Measurements from ENCODE around the gene TTC13.

The TTC13 gene

DNA sequence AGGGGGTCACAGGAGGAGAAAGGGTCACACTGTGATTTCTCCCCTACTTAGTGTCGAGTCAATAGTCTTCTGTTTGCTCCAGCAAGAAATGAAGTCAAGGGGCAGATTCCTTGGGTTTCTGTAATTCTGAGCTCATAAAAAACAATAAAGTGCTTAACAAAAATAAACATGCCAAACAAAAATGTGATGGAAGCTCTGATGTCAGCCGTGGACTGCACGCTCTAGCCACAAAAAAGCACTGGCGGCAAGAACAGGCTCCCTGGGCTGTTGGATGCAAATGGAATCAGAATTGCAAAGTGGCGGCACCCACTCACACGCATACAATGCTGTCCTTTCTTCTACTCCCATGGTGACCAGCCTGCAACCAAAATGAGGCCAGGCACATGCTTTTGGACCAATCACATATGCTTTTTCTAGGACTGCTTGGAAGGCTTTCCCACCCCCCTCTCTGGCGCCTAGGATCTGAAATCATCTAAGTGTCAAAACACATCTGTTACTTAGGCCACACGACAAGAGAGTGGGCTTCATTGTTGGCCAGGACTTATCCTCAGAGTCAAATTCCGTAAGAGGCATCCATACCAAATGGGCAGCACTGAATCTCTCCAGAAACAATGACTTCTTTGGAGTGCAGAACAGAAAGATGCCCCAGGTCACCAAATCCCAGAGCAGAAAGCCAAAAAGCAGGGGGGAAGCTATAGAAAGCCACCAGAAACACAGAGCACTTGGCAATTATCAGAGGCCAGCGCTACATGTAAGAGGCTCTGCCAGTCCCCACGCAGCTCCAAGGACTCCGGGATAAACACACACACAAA lies 119.5 kb downstream of the TTC13 start:
- no peak for DNase-seq (ENCODE audit: extremely low spot score)
- CTCF ChIA-PET: interaction anchor here (1.4 kb wide), 1 partner anchor 11 kb away, joined by 4 read pairs; no protein-coding TSS in a partner anchor
- no peak for TF ChIP-seq CTCF (IDR thresholded peaks at IDR 0.05; ENCODE audit: control extremely low read depth, extremely low read depth, low read depth, missing control alignments)
- POLR2A ChIA-PET: no interaction called here

DNA sequence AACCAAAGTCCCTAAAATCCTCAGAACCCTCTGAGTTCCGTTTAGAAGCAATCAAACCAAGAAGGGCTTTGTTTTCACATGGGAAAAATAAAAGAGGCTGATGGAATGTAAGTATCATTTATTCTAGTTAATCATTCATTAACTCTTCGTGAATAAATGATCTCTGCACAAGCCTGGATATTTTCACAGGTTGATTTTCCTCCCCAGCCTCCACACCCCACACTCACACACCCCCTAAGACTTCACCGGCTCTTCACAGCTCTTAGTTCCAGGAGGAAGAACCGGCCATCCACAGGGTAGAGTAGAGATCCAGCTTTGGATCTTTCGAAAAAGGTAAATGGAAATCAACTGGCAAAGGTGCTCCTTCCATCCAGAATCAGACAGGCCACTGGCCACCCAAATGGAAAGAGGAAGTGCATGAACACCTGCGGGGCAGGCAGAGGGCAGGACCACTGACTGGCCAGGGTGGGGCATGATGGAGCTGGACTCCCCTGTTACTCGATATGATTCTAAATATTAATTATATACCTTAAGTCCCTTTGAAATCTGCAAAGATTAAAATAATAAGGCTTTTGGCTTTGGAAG lies 120.3 kb downstream of the TTC13 start:
- POLR2A ChIA-PET: no interaction called here
- no peak for TF ChIP-seq CTCF (IDR thresholded peaks at IDR 0.05; ENCODE audit: control extremely low read depth, extremely low read depth, low read depth, missing control alignments)
- CTCF ChIA-PET: interaction anchor here (1.4 kb wide), 1 partner anchor 10 kb away, joined by 4 read pairs; no protein-coding TSS in a partner anchor
- DNase-seq (ENCODE audit: extremely low spot score): no peak

GRCh38 chr1:230857822-230858221 lies 120.8 kb downstream of the TTC13 start:
- ChIA-PET CTCF (interaction anchor here (1.4 kb wide), 1 partner anchor 10 kb away, joined by 4 read pairs; no protein-coding TSS in a partner anchor), POLR2A (no interaction called here)
- TF ChIP-seq CTCF (IDR thresholded peaks at IDR 0.05; ENCODE audit: control extremely low read depth, extremely low read depth, low read depth, missing control alignments): no peak
- DNase-seq (ENCODE audit: extremely low spot score): no peak

- TF ChIP-seq CTCF (IDR thresholded peaks at IDR 0.05; ENCODE audit: control extremely low read depth, extremely low read depth, low read depth, missing control alignments): no peak
- CTCF ChIA-PET: interaction anchor here (1.0 kb wide), 1 partner anchor 59 kb away, joined by 3 read pairs; no protein-coding TSS in a partner anchor
- POLR2A ChIA-PET: no interaction called here
- DNase-seq (ENCODE audit: extremely low spot score): no peak
Measured at GRCh38 chr1:230857077-230857476, 121.6 kb downstream of the TTC13 start.
